NAMALWA (cell line): ENCODE measurements around the gene MYCBP.
"Not testable (repeated sequence)": the region's sequence is repeated elsewhere in the genome, so short reads cannot be mapped to it uniquely, and the experiment has no call there.

Experiments used
- DNase-seq: peaks from one replicate; pipeline ENCODE4 v3.0.0-alpha.2; 2015; ENCODE audit warnings: low spot score

Gene MYCBP

DNA sequence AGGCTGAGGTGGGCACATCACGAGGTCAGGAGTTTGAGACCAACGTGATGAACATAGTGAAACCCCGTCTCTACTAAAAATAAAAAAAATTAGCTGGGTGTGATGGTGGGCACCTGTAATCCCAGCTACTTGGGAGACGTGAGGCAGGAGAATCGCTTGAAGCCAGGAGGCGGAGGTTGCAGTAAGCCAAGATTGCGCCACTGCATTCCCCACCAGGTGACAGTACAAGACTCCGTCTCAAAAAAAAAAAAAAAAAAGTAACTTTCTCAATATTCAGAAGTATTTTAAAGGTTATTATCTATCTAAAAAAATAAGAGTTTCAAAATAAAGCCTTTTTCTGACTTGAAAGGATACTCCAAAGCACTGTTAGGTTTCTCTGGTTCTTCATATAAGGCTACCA, 5.9 kb downstream of the MYCBP start:
- DNase-seq = no peak

DNA sequence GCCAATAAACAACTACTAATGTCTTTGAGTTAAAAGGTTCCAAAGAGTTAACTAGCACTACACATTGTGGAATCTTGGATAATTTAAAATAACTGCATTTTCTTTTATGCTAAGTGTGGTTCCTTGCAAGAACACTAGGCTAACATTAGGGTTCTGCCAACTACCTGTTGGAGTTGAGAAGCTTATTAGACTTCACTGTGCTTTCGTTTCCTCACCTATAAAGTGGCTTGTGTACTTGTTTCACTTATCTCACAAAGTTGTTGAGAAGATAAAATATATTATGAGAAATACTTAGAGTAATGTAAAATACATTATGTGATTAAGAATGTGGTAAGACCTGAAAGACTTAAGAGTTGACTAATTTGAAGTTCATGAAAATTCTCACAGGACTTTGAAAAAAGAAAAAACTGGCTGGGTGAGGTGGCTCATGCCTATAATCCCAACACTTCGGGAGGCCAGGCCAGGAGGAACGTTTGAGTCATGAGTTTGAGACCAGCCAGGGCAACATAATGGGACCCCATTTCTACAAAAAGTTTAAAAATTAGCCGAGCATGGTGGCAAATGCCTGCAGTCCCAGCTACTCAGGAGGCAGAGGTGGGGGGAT, 7.9 kb downstream of the MYCBP start:
- DNase-seq = no peak

DNA sequence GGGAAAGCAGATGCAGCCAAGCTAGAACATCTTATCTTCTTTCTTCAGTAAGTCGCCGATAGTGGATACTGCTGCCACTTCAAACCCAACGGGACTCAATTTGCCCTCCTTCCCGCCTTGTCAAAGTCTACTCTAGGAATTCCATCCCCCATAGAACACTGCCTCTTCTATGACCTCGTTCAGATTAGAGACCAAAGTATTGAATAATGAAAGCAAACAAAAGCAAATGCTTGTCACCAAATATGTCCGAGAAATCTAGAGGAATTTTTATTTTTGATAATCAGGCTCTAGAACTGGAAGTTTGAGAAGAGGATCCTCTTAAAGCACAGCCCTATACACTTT, 12.7 kb downstream of the MYCBP start:
- DNase-seq = no peak

DNA sequence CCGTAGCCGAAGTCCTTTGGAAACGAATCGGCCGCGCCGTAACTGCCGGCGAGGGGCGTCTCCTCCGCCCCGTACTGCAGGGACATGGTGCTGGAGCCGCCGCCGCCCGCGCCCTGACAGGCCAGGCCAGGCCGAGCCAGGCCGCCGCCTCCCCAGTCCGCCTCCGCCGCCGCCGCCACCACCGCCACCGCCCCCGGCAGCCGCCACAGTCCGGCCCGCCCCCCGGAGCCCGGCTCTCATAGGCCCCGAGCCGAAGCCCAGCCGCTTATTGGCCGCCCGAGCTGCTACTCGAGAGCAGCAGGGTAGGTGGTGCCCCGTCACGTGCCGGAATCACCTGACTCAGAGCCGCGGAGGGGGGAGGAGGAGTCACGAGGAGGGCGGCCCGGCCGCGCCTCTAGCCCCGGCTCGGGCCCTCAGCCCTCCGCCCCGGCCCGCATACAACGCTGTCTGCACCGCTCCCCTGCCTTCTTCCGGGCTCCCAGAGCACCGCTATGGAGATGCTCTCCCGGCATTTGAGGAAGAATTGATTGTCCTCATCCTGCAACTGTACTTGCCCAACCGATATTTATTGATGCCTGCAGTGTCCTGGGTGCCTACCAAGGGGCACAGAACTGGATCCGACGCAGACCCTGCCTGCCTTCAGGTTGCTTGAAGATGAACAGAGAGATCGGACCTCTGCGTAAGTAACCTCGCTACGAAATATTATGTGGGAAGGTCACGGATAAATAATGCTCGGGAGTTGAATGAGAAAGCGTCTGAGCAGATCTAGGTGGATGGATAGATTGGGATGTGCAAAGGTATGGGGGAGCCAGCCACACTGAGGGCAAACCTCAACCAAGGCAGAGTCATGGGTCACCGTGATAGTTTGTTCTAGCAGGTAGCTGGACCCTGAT, 13.3 kb downstream of the MYCBP start, which contains the start of gene RRAGC:
TSS of gene RRAGC (minus strand) at position 212 of the 893 bp plus-strand sequence. CDS start at position 86, 126 bp downstream.
- DNase-seq = peak; percentile 98

DNA sequence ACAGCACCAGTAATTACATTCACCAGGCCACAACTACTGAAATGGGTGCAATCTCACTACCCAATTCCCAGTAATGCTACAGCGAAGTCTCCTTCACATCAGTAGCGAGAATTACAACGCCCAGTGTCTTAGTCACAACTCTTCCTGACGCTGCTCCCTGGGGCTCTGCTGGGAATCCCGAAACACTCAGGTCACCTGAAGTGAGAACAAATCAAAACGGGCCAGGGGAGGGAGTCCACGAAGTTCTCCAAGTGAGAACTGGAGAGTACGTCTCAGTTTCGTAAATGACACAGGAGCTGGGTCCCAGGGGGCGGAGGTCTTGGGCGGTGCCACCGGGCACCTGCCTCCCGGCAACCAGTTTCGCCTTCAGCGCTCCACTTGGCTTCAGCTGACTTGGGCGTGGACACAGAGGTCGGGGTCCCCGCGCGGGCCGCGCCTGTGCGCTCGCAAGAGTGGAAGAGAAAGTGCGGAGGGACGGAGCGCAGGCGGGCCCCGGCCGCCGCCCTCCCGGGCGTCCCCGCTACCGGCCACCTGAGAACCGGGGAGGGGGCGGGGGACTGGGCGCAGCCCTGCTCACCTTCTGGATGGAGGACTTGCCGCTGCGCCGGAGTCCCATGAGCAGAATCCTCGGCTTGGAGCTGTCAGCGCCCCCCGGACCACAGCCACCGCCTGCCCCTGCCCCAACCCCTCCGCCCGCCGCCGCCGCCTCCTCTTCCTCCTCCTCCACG, 14.2 kb downstream of the MYCBP start:
- DNase-seq = peak; percentile 76

DNA sequence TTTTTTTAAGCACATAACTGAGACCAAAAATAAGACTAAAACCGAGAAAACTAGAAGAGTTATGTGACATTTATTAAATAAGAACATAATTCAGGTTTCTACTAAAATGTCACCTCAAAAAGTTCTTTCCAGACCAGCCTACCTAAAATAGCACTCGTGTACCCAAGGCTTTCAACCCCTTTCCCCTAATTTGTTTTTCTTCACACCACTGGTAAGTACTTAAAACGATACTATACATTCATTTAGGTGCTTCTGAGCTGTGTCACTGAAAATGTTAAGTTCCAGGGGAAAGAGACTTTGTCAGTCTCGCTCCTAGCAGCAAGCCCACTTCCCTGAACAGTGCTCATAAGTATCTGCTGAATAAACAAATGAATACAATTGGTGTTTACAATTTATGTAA, 20.4 kb downstream of the MYCBP start:
- no peak for DNase-seq

DNA sequence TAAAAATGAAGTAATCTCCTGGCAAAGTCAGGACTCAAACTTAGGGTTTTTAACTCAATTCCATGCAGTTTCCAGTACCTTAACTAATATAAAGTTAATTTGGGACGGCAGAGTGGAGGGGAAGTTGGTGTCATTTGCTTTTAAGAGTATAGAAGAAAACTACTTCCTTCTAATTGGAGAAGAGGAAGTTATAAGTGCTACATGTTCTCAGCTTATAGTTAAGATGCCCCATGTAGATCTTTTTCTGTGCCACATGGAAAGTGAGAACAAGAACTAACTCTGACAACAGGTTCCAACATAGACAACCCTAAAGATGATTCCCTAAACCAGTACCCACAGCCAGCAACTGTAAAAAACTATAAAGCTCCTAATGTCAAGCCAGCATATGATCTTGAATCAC, 25.1 kb downstream of the MYCBP start:
- peak; percentile 44 for DNase-seq

DNA sequence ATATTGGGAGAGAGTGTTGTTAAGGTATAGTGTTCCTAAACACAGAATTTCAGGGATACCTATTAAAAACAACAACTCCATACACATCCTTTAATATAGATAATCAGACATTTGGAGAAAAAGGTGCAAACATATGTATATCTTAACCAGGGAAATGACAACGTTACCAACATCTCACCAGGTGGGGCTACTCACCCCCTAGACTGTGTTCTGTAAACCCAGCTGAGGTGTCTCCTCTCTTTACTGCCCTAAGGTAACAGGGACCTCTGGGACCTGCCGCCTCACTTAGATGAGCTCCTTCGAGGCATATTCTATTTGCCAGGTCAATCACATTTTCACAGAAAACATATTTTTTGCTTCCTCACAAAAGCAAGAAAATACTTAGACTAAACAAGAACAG, 26.9 kb downstream of the MYCBP start:
- no peak for DNase-seq

DNA sequence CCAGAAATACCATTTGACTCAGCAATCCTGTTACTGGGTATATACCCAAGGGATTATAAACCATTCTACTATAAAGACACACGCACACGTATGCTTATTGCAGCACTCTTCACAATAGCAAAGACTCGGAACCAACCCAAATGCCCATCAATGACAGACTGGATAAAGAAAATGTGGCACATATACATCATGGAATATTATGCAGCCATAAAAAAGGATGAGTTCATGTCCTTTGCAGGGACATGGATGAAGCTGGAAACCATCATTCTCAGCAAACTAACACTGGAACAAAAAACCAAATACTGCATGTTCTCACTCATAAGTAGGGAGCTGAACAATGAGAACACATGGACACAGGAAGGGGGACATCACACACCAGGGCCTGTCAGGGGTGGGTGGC, 28.1 kb downstream of the MYCBP start:
- not testable (repeated sequence) for DNase-seq

DNA sequence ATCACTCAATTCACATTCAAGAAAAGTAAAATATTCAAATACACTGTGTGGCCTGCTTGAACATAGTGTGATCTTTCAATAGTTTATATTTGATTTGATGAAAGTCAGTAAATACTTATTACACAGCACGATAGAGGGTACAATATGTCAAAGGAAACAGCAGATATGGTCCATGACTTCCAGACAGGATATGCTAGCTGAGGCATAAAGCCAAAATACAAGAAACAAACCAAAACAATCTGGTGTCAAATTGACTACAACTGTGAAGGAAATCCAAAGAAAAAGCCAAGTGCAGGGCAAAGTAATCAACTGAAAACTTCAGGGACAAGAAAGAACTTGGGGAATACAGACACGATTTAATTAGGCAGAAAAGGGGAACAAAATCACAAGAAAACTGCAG, 32.9 kb downstream of the MYCBP start:
- DNase-seq = no peak

DNA sequence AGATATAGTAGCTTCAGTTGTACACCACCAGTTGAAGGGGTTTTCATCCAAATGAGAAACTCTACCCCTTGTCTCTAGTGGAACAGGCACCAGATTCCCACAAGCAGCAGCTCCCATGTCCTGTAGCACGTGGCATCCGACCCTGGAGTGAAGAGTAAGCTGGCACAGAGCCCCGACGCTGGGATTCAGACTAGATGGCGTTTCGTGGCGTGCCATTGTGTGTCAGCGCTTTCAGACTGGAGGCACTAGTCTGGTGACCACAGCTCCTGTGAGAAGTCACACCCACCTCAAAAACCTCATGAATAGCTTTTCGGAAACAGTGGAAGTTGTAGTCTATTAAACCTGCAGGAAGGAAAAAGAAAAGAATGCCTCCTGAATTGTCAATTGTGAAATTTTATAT, 33.8 kb downstream of the MYCBP start:
- no peak for DNase-seq

DNA sequence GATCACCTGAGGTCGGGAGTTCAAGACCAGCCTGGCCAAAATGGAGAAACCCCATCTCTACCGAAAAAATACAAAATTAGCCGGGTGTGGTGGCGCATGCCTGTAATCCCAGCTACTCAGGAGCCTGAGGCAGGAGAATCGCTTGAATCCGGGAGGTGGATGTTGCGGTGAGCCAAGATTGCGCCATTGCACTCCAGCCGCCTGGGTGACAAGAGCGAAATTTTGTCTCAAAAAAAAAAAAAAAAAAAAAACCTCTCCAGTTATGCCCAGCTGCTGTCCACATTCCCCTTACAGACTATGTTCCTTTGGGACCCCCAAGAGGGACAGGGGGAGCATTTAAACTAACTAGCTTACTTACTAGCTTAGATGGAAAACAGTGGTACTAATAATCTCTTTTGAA, 36.8 kb downstream of the MYCBP start:
- DNase-seq = not testable (repeated sequence)

DNA sequence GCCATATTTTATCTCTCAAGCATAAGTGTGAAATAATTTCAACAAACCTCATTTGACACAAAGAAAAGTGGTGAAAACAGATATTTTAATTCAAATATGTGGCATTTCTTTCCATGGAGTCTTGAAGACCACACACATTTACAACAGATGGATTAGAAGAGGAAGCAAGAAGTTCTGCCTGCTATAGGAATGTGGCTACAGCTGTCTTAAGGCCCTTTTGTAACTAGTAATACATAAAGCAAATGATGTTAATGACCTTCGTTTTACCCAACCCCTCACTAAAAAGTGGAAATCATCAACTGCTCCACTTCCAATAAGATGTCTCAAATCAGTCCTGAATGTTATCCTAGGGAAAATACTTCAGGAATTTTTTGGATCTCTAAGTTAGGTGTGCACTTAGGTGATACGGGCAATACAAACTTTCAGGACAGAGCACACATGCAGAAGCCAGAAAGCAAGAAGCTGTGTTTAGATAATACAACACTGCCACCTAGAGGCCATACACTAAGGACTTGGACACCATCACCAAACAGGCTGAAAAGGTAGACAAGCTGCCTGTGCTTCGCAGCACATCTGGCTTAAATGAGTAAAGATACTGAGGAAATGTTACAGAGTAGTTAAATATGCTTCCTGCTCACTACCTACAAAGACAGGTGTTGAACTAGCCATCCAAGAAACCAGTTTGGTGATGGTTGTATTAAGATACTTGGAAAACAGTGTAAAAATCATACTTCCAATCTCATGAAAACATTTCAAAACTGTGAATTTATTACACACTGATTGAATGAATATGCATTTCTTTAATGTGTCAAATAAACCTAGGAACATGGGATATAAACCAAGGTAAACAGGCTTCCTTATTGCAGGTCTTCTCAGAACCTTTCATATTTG, 38.0 kb downstream of the MYCBP start:
- DNase-seq = peak; percentile 90

DNA sequence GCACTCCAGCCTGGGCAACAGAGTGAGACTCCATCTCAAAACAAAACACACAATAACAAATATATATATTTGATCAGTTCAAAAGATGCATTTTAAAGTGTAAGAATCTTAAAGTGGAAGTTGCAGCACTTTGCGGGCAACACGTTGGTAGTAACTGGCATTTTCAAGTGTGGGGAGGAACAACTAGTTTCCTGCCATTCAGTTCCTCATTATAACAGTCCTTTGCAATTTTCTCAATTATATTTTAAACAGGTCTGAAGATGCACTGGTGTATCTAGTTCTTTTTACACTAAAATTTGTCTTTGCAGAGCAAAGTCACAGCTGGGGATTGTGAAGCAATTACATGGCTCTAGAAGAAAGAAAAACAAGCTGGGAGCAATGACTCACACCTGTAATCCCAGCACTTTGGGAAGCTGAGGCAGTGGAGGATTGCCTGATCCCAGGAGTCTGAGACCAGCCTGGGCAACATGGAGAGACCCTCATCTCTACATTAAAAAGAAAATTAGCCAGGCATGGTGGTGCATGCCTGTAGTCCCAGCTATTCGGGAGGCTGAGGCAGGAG, 38.8 kb downstream of the MYCBP start:
- DNase-seq = no peak

DNA sequence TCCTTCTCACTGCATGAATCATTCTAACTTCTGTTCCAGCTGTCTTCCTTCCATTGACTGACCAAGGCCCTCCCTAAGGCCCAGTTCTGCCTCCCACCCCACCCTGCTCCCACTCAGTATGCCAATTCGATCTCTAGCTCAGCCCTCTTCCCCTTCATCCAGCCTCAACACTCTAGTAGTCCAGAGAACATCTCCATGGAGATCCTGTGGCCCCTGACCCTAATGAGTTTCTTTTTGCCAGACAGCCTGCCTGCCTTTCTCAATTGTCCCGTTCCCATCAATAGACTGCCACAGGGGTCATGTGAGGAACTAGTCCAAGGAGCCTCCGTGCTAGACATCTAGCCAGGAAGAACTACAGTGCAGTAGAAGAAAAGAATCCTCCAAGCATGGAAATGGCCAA, 40.0 kb downstream of the MYCBP start:
- no peak for DNase-seq

DNA sequence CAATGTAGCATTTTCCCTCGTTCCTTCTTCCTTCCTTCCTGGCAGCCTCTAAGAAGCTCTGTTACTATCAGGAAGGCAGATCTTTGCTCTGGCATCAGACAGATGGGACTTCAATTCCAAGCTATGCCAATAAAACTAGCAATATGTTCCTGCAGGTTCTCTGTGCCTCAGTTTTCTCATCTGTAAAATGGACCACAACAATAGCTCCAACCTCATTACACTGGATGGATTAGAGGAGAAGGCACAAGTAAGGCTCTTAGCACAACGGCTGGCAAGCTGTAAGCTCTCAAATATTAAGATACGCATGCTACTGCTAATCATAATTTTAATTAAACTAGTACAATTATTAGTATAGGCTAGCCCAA, 40.8 kb downstream of the MYCBP start:
- DNase-seq = no peak

DNA sequence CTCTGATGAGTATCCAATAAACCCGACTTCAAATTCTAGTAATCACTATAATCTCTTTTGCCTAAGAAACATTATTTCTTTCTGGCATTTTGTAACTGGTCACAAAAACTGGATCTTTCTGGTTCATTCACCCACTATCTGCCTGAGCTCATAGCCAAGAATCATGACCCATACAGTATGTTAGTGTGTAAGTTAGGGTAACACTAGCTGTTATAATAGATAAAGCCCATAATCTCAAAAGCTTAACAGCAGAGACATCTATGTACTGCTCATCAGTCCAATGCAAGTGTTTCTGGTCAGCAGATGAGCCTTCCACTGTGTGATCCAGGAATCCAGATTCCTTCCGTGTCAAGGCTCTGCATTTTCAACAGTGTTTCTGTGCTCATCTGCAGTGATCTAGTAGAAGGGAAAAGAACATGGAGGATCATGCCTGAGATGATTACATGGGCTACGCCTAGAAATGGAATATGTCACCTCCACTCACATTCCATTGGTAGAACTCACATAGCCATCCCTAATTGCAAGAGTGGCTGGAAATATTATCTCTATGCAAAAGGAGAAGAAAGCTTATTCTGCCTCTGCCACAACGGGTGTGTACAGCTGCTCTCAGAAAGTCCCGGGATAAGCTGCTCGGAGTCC, 41.3 kb downstream of the MYCBP start:
- DNase-seq = no peak

DNA sequence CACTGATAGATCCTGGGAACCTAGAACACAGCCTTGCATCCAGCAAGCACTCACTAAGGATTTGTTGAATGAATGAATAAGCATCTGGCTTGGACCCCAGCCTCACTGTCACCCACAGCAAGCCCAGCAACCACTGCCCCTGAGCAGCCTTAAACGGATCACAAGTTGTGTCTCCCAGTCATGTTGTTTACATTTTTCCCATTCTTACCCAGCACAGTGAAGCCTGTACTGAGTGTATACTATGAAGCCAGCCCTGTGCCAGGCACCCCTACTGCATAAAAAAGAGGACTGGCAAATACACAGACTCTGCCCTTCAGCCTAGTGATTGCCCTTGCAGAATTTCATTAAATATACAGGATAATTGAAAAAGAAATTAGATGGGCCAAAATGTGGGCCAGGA, 43.8 kb downstream of the MYCBP start:
- no peak for DNase-seq

DNA sequence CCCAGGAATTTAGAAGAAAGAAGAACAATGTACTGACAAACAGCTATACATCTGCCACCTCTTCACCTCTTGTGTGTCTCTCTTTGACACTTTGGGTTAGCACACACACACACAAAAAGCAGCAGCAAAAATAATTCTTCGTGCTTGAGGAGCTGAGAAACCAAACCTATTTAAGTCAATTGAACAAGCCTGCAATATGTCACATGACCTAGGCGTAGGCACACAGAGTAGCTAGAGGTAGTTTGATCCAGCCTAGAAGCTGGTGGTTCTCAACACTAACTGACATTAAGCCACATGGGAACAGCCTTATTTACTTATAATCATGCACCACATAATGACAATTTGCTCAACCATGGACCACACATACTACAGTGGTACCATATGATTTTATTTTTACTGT, 45.8 kb downstream of the MYCBP start:
- no peak for DNase-seq

DNA sequence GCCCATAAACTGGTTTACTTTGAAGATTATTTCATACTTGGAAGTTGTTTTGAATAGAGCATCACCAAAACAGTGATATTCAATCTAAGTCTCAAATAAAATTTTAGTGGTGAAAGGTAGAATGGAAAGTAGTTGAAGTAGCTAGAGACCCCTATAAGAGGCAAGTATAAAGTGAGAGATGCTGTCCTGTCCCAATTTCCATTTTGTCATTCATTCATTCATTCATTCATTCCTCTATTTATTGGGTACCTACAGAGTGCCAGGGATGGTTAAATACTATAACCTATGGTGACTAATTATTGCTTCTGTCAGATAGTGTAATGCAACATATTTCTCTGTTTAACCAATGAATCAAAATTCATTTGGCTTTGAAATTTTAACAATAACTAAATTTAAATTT, 46.3 kb downstream of the MYCBP start:
- no peak for DNase-seq

DNA sequence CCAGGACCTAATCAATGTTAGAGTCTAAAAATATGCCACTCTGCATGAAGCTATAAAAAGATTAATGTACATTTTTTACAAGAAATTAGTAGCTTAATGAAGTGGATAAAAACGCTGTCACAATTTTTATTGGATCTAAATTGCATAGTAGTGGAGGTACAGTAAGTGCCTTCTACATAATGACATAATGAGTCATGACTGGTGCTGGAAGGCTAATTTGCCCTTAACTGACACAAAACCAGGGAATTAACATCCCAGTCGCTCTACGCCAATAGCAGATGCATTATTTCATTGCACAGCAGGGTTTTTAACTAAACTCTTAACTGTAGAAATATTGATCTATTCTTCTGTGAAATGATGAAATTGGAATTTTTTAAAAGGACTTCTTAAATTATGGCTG, 46.9 kb downstream of the MYCBP start:
- DNase-seq = no peak
